Measurements from ENCODE around the gene SERPINA12. TPM values are rescaled to one million over a fixed set of nuclear protein-coding genes. Genes with fewer than 3 reads are reported as not detected.
A peak's percentile ranks its signal among the peaks of the same experiment; 100 is the strongest.

The SERPINA12 gene
- total and polyA plus RNA-seq, 3 experiments from 2014 or later, result not detected

- Histone ChIP-seq H3K27ac (ENCODE audit: low read depth, low read length) (no peak overlapping the region), H3K36me3 (ENCODE audit: insufficient read depth, low read length) (no peaks in the 10 kb centered on the region), H3K4me1 (ENCODE audit: insufficient read depth, low read length) (no peaks in the 10 kb centered on the region), H3K9me3 (ENCODE audit: low read length) (no peaks in the 10 kb centered on the region), H3K27me3 (ENCODE audit: insufficient read depth, low read length, poor library complexity, severe bottlenecking) (no peaks in the 10 kb centered on the region), H3K4me3 (ENCODE audit: low read length) (no peak overlapping the region)
- DNase-seq, result no peak
- POLR2A ChIA-PET, result no interaction called here
- no peak overlapping the region for H3K4me3 Mint-ChIP-seq
- peaks cover 0 to 18% of the 10 kb centered on the region in 2 donors for H3K27me3 Mint-ChIP-seq
- no peak overlapping the region for H3K27ac Mint-ChIP-seq
- CTCF ChIA-PET, result no interaction called here
- H3K4me1 Mint-ChIP-seq, result no peaks in the 10 kb centered on the region
- H3K9me3 Mint-ChIP-seq, result no peaks in the 10 kb centered on the region
- H3K36me3 Mint-ChIP-seq, result no peaks in the 10 kb centered on the region
Observed at GRCh38 chr14:94494085-94494484, 15.2 kb downstream of the SERPINA12 start.

- Histone ChIP-seq H3K4me3 (ENCODE audit: low read length) (no peak overlapping the region), H3K27me3 (ENCODE audit: insufficient read depth, low read length, poor library complexity, severe bottlenecking) (no peaks in the 10 kb centered on the region), H3K4me1 (ENCODE audit: insufficient read depth, low read length) (no peaks in the 10 kb centered on the region), H3K9me3 (ENCODE audit: low read length) (no peaks in the 10 kb centered on the region), H3K27ac (ENCODE audit: low read depth, low read length) (no peak overlapping the region), H3K36me3 (ENCODE audit: insufficient read depth, low read length) (no peaks in the 10 kb centered on the region)
- Mint-ChIP-seq H3K4me3 (no peak overlapping the region), H3K27me3 (peaks cover 1 to 21% of the 10 kb centered on the region in 2 donors), H3K4me1 (peaks cover 0 to under 1% (median 0%) of the 10 kb centered on the region in 3 donors), H3K9me3 (no peaks in the 10 kb centered on the region), H3K36me3 (no peaks in the 10 kb centered on the region), H3K27ac (no peak overlapping the region)
- no peak for DNase-seq
- ChIA-PET POLR2A (no interaction called here), CTCF (no interaction called here)
Observed at GRCh38 chr14:94491511-94491910, 17.8 kb downstream of the SERPINA12 start.

- ChIA-PET POLR2A (no interaction called here), CTCF (no interaction called here)
- no peak overlapping the region for H3K4me3 ChIP-seq (ENCODE audit: low read length)
- no peak for DNase-seq
- H3K27ac Mint-ChIP-seq, result no peak overlapping the region
- no peaks in the 10 kb centered on the region for H3K9me3 Mint-ChIP-seq
- H3K36me3 ChIP-seq (ENCODE audit: insufficient read depth, low read length), result no peaks in the 10 kb centered on the region
- no peaks in the 10 kb centered on the region for H3K36me3 Mint-ChIP-seq
- no peaks in the 10 kb centered on the region for H3K4me1 ChIP-seq (ENCODE audit: insufficient read depth, low read length)
- H3K4me3 Mint-ChIP-seq, result no peak overlapping the region
- no peaks in the 10 kb centered on the region for H3K9me3 ChIP-seq (ENCODE audit: low read length)
- peaks cover 3 to 6% (median 6%) of the 10 kb centered on the region in 3 donors for H3K4me1 Mint-ChIP-seq
- peaks cover 7 to 25% of the 10 kb centered on the region in 2 donors for H3K27me3 Mint-ChIP-seq
- H3K27me3 ChIP-seq (ENCODE audit: insufficient read depth, low read length, poor library complexity, severe bottlenecking), result no peaks in the 10 kb centered on the region
- H3K27ac ChIP-seq (ENCODE audit: low read depth, low read length), result no peak overlapping the region
Observed at GRCh38 chr14:94489336-94489735, 19.9 kb downstream of the SERPINA12 start.

GRCh38 chr14:94486883-94487282, 22.4 kb downstream of the SERPINA12 start:
- no peak overlapping the region for H3K4me3 Mint-ChIP-seq
- H3K9me3 Mint-ChIP-seq, result peaks cover 0 to 2% (median 0%) of the 10 kb centered on the region in 5 donors
- peaks cover 15 to 33% of the 10 kb centered on the region in 2 donors for H3K27me3 Mint-ChIP-seq
- no peaks in the 10 kb centered on the region for H3K9me3 ChIP-seq (ENCODE audit: low read length)
- H3K27ac ChIP-seq (ENCODE audit: low read depth, low read length), result no peak overlapping the region
- ChIA-PET POLR2A (no interaction called here), CTCF (interaction anchor here (1.0 to 2.4 kb wide), 4 partner anchors 11 to 450 kb away, joined by 3 to 10 read pairs (median 6); no protein-coding TSS in a partner anchor)
- H3K4me3 ChIP-seq (ENCODE audit: low read length), result no peak overlapping the region
- no peaks in the 10 kb centered on the region for H3K36me3 ChIP-seq (ENCODE audit: insufficient read depth, low read length)
- no peaks in the 10 kb centered on the region for H3K4me1 ChIP-seq (ENCODE audit: insufficient read depth, low read length)
- no peaks in the 10 kb centered on the region for H3K27me3 ChIP-seq (ENCODE audit: insufficient read depth, low read length, poor library complexity, severe bottlenecking)
- H3K4me1 Mint-ChIP-seq, result peaks cover 3 to 6% (median 6%) of the 10 kb centered on the region in 3 donors
- H3K36me3 Mint-ChIP-seq, result no peaks in the 10 kb centered on the region
- H3K27ac Mint-ChIP-seq, result no peak overlapping the region
- no peak for DNase-seq

- H3K36me3 ChIP-seq (ENCODE audit: insufficient read depth, low read length), result no peaks in the 10 kb centered on the region
- peak in 4 of 5 donors; percentile 2 to 51 (median 18) for DNase-seq
- Mint-ChIP-seq H3K4me1 (peaks cover 3 to 6% (median 6%) of the 10 kb centered on the region in 3 donors), H3K27ac (no peak overlapping the region), H3K36me3 (no peaks in the 10 kb centered on the region), H3K9me3 (peaks cover 0 to 2% (median 0%) of the 10 kb centered on the region in 5 donors), H3K4me3 (no peak overlapping the region), H3K27me3 (peaks cover 15 to 33% of the 10 kb centered on the region in 2 donors)
- ChIA-PET CTCF (interaction anchor here (0.8 to 2.4 kb wide), 8 partner anchors 11 to 449 kb away, joined by 3 to 10 read pairs (median 4); no protein-coding TSS in a partner anchor), POLR2A (no interaction called here)
- no peaks in the 10 kb centered on the region for H3K27me3 ChIP-seq (ENCODE audit: insufficient read depth, low read length, poor library complexity, severe bottlenecking)
- H3K27ac ChIP-seq (ENCODE audit: low read depth, low read length), result no peak overlapping the region
- no peak overlapping the region for H3K4me3 ChIP-seq (ENCODE audit: low read length)
- no peaks in the 10 kb centered on the region for H3K9me3 ChIP-seq (ENCODE audit: low read length)
- H3K4me1 ChIP-seq (ENCODE audit: insufficient read depth, low read length), result no peaks in the 10 kb centered on the region
Observed at GRCh38 chr14:94485944-94486841, 23.1 kb downstream of the SERPINA12 start.

- ChIA-PET CTCF (no interaction called here), POLR2A (no interaction called here)
- Mint-ChIP-seq H3K4me1 (peaks cover 3 to 6% (median 6%) of the 10 kb centered on the region in 3 donors), H3K27ac (no peak overlapping the region), H3K36me3 (no peaks in the 10 kb centered on the region), H3K27me3 (peaks cover 15 to 33% of the 10 kb centered on the region in 2 donors), H3K9me3 (peaks cover 0 to 7% (median 1%) of the 10 kb centered on the region in 5 donors), H3K4me3 (no peak overlapping the region)
- Histone ChIP-seq H3K4me1 (ENCODE audit: insufficient read depth, low read length) (no peaks in the 10 kb centered on the region), H3K27ac (ENCODE audit: low read depth, low read length) (no peak overlapping the region), H3K27me3 (ENCODE audit: insufficient read depth, low read length, poor library complexity, severe bottlenecking) (no peaks in the 10 kb centered on the region), H3K4me3 (ENCODE audit: low read length) (no peak overlapping the region), H3K9me3 (ENCODE audit: low read length) (no peaks in the 10 kb centered on the region), H3K36me3 (ENCODE audit: insufficient read depth, low read length) (no peaks in the 10 kb centered on the region)
- no peak for DNase-seq
Observed at GRCh38 chr14:94484481-94484880, 24.8 kb downstream of the SERPINA12 start.

GRCh38 chr14:94483729-94484275, 25.5 kb downstream of the SERPINA12 start:
- Mint-ChIP-seq H3K27me3 (peaks cover 14 to 33% of the 10 kb centered on the region in 2 donors), H3K36me3 (no peaks in the 10 kb centered on the region), H3K27ac (no peak overlapping the region), H3K9me3 (peaks cover 3 to 8% (median 7%) of the 10 kb centered on the region in 5 donors), H3K4me1 (peaks cover 3 to 6% (median 6%) of the 10 kb centered on the region in 3 donors), H3K4me3 (no peak overlapping the region)
- H3K27ac ChIP-seq (ENCODE audit: low read depth, low read length), result no peak overlapping the region
- H3K4me1 ChIP-seq (ENCODE audit: insufficient read depth, low read length), result no peaks in the 10 kb centered on the region
- peaks cover under 1% of the 10 kb centered on the region for H3K9me3 ChIP-seq (ENCODE audit: low read length)
- no peak for DNase-seq
- CTCF ChIA-PET, result no interaction called here
- H3K4me3 ChIP-seq (ENCODE audit: low read length), result no peak overlapping the region
- POLR2A ChIA-PET, result no interaction called here
- H3K27me3 ChIP-seq (ENCODE audit: insufficient read depth, low read length, poor library complexity, severe bottlenecking), result no peaks in the 10 kb centered on the region
- H3K36me3 ChIP-seq (ENCODE audit: insufficient read depth, low read length), result no peaks in the 10 kb centered on the region

GRCh38 chr14:94483071-94483451, 26.2 kb downstream of the SERPINA12 start:
- Histone ChIP-seq H3K27ac (ENCODE audit: low read depth, low read length) (no peak overlapping the region), H3K27me3 (ENCODE audit: insufficient read depth, low read length, poor library complexity, severe bottlenecking) (no peaks in the 10 kb centered on the region), H3K36me3 (ENCODE audit: insufficient read depth, low read length) (no peaks in the 10 kb centered on the region), H3K9me3 (ENCODE audit: low read length) (peaks cover 4% of the 10 kb centered on the region), H3K4me1 (ENCODE audit: insufficient read depth, low read length) (no peaks in the 10 kb centered on the region), H3K4me3 (ENCODE audit: low read length) (no peak overlapping the region)
- peaks cover 10 to 16% (median 12%) of the 10 kb centered on the region in 5 donors for H3K9me3 Mint-ChIP-seq
- H3K4me3 Mint-ChIP-seq, result no peak overlapping the region
- no peak overlapping the region for H3K27ac Mint-ChIP-seq
- POLR2A ChIA-PET, result no interaction called here
- DNase-seq, result no peak
- peaks cover 16 to 27% of the 10 kb centered on the region in 2 donors for H3K27me3 Mint-ChIP-seq
- H3K36me3 Mint-ChIP-seq, result no peaks in the 10 kb centered on the region
- CTCF ChIA-PET, result no interaction called here
- H3K4me1 Mint-ChIP-seq, result peaks cover 3 to 6% (median 6%) of the 10 kb centered on the region in 3 donors
